ENCODE measurements around the gene YTHDC1. TPM values are rescaled to one million over a fixed set of nuclear protein-coding genes. Genes with fewer than 3 reads are reported as not detected.

The YTHDC1 gene
- total RNA-seq, 2 donors from 2014 or later: 170 to 184 TPM

DNA sequence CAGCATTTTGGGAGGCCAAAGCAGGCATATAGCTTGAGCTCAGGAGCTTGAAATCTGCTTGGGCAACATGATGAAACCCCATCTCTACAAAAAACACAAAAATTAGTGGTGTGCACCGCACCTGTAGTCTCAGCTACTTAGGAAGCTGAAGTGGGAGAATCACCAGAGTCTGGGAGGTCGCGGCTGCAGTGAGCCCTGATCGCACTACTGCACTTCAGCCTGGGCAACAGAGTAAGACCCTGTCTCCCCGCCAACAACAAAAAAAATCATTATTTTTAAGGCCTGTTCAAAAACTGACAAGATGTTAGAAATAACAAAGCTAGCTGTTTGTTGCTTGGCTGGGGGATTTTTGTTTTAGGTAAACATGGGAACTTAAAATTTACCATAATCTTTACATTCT, 5.1 kb downstream of the YTHDC1 start:
- H3K27ac ChIP-seq (ENCODE audit: low read depth, low read length): no peak overlapping the region
- Mint-ChIP-seq H3K27ac (peak overlapping the region; percentile 60), H3K4me3 (peak overlapping the region; percentile 29), H3K9me3 (no peaks in the 10 kb centered on the region), H3K36me3 (ENCODE audit: low read depth) (peaks cover 28% of the 10 kb centered on the region), H3K4me1 (peaks cover 43% of the 10 kb centered on the region), H3K27me3 (ENCODE audit: insufficient read depth) (no peaks in the 10 kb centered on the region)
- H3K4me1 ChIP-seq (ENCODE audit: control insufficient read depth, insufficient read depth, low read length): peaks cover 11% of the 10 kb centered on the region
- WGBS, 2 experiments (ENCODE audit: insufficient coverage in 1 of 2, insufficient read length in 1 of 2): 90 to 98% methylated on average over 2 to 5 of the region's 5 CpGs
- no peaks in the 10 kb centered on the region for H3K27me3 ChIP-seq (ENCODE audit: control insufficient read depth, insufficient read depth, low read length, poor library complexity, severe bottlenecking)
- H3K9ac ChIP-seq (ENCODE audit: extremely low read depth, low read length, poor library complexity, severe bottlenecking): no peak overlapping the region
- peaks cover 41% of the 10 kb centered on the region for H3K36me3 ChIP-seq (ENCODE audit: control insufficient read depth, insufficient read depth, low read length)
- H3K9me3 ChIP-seq (ENCODE audit: control insufficient read depth, low read length): no peaks in the 10 kb centered on the region
- TF ChIP-seq CTCF (conservative IDR thresholded peaks at IDR 0.05): no peak
- H3K4me3 ChIP-seq (ENCODE audit: low read length): peak overlapping the region; percentile 48
- no peak for DNase-seq

DNA sequence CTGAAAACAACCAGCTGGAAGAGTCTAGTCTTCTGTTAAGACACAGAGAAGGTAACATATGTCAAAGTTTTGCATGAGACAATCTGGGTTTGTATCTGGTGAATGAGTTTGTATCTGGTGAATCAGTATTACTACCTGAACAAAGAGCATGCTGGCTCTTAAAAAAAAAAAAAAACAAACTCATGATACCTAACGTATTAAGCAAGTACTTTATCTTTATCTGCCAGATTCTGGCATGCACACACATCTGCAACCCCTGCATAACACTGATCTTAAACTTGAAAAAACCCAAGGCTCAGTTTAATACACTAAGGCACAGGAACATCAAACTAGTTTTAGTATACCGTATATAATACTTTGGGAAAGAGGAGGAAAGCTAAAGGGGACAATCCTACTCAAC, 5.8 kb downstream of the YTHDC1 start:
- DNase-seq: no peak
- H3K9ac ChIP-seq (ENCODE audit: extremely low read depth, low read length, poor library complexity, severe bottlenecking): peak overlapping the region; percentile 6
- no peak for TF ChIP-seq CTCF (conservative IDR thresholded peaks at IDR 0.05)
- H3K27ac ChIP-seq (ENCODE audit: low read depth, low read length): no peak overlapping the region
- H3K4me3 Mint-ChIP-seq: peak overlapping the region; percentile 29
- no peaks in the 10 kb centered on the region for H3K27me3 ChIP-seq (ENCODE audit: control insufficient read depth, insufficient read depth, low read length, poor library complexity, severe bottlenecking)
- H3K4me1 Mint-ChIP-seq: peaks cover 49% of the 10 kb centered on the region
- WGBS, 2 experiments (ENCODE audit: insufficient coverage in 1 of 2, insufficient read length in 1 of 2): 83% methylated on average over 2 of the region's 2 CpGs; no CpG with 5 or more reads in 1 of the 2 experiments
- H3K4me3 ChIP-seq (ENCODE audit: low read length): peak overlapping the region; percentile 48
- peaks cover 42% of the 10 kb centered on the region for H3K36me3 ChIP-seq (ENCODE audit: control insufficient read depth, insufficient read depth, low read length)
- no peaks in the 10 kb centered on the region for H3K9me3 ChIP-seq (ENCODE audit: control insufficient read depth, low read length)
- H3K27me3 Mint-ChIP-seq (ENCODE audit: insufficient read depth): no peaks in the 10 kb centered on the region
- peaks cover 15% of the 10 kb centered on the region for H3K4me1 ChIP-seq (ENCODE audit: control insufficient read depth, insufficient read depth, low read length)
- no peak overlapping the region for H3K27ac Mint-ChIP-seq
- H3K9me3 Mint-ChIP-seq: no peaks in the 10 kb centered on the region
- H3K36me3 Mint-ChIP-seq (ENCODE audit: low read depth): peaks cover 28% of the 10 kb centered on the region

GRCh38 chr4:68342134-68342533, 7.8 kb downstream of the YTHDC1 start:
- H3K27me3 Mint-ChIP-seq (ENCODE audit: insufficient read depth): no peaks in the 10 kb centered on the region
- Histone ChIP-seq H3K4me1 (ENCODE audit: control insufficient read depth, insufficient read depth, low read length) (peaks cover 15% of the 10 kb centered on the region), H3K4me3 (ENCODE audit: low read length) (peak overlapping the region; percentile 52), H3K9me3 (ENCODE audit: control insufficient read depth, low read length) (no peaks in the 10 kb centered on the region), H3K36me3 (ENCODE audit: control insufficient read depth, insufficient read depth, low read length) (peaks cover 58% of the 10 kb centered on the region), H3K27ac (ENCODE audit: low read depth, low read length) (no peak overlapping the region), H3K9ac (ENCODE audit: extremely low read depth, low read length, poor library complexity, severe bottlenecking) (peak overlapping the region; percentile 6), H3K27me3 (ENCODE audit: control insufficient read depth, insufficient read depth, low read length, poor library complexity, severe bottlenecking) (no peaks in the 10 kb centered on the region)
- peaks cover 55% of the 10 kb centered on the region for H3K4me1 Mint-ChIP-seq
- H3K36me3 Mint-ChIP-seq (ENCODE audit: low read depth): peaks cover 22% of the 10 kb centered on the region
- DNase-seq: no peak
- 80 to 83% methylated on average over 1 to 5 of the region's 5 CpGs for WGBS, 2 experiments (ENCODE audit: insufficient coverage in 1 of 2, insufficient read length in 1 of 2)
- peak overlapping the region; percentile 1 for H3K4me3 Mint-ChIP-seq
- H3K9me3 Mint-ChIP-seq: no peaks in the 10 kb centered on the region
- TF ChIP-seq CTCF (conservative IDR thresholded peaks at IDR 0.05): no peak
- peak overlapping the region; percentile 4 for H3K27ac Mint-ChIP-seq

Measured in endodermal cell (in vitro differentiated cells).